NCI-H69 (cell line): ENCODE measurements around the gene DLG1.
"Not testable (repeated sequence)": the region's sequence is repeated elsewhere in the genome, so short reads cannot be mapped to it uniquely, and the experiment has no call there.

Experiments
- DNase-seq: peaks from one replicate; lab custom pipeline; 2025; lab: John Stamatoyannopoulos, UW

The DLG1 gene

DNA sequence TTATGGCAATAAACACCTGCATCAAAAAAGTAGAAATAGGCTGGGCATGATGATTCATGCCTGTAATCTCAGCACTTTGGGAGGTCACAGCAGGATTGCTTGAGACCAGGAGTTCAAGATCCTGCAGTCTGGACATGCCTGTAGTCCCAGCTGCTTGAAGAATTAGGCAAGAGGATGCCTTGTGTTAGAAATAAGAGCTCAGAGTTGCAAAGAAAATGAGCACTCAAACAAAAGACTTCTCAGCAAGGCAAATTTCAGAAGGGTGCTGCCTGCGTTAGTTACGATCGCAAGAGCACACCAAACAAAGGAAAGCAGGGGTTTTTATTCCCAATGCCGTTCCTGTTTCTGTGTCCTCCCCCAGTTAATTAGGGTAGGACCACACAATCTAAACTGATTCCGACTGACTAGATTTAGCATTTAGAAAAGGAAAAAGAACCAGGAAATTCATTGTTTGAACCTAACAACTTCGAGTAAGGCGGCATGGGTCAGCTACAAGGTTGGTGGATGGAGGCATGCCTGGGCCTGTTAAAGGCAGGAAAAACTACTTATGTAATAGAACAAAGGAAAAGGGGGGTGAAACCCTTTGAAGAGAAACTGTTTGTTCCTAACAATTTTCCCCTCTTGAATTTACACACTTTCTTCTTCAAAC is 55.5 kb downstream of the DLG1 start:
- DNase-seq: no peak

DNA sequence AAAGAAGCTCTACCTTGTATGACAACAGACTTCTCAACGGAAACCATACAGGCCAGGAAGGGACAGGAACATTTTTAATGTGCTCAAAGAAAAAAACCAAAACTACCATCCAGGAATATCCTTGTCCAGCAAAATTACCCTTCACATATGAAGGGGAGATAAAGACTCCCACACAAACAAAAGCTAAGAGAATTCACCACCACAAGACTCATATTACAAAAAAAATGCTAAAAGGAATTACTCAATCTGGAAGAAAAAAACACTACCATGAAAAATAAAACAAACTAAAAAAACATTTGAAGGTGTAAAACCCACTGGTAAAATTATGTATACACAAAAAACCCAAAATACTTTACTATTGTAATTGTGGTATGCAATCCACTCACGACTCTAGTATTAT is 57.2 kb downstream of the DLG1 start:
- DNase-seq: no peak

DNA sequence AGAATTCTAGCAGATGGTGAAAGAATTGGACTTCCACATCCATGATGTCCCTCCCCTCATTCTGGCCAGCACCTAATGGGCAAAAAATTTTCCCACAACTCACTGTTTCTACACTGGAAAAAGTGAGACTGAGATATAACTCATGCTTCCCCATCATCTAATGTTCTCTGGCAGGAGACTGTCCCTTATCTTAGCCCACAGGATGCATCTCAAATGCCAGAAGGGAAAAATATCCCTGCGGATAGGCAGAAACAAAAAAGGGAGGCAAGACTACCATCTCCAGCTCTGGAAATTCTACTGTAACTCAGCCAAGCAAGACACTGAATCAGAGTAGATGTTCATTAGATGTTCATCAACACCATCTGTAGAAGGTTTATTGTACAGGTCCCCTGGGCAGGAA is 58.6 kb downstream of the DLG1 start:
- no peak for DNase-seq

DNA sequence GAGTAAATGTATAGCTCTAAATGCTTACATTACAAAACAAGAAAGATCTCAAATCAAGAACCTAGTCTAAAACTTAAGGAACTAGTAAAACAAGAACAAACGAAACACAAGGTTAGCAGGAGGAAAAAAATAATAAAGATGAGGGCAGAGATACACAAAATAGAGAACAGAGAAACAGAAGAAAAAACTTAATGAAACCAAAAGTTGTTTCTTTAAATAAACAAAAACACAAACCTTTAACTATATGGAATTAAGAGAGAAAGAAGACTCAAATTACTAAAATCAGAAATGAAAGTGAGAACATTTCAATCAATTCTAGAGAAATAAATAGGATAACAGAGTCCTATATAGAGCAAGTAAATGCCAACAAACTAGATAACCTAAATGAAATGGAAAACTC is 59.6 kb downstream of the DLG1 start:
- no peak for DNase-seq

GRCh38 chr3:197237897-197238296 is 60.5 kb downstream of the DLG1 start:
- no peak for DNase-seq

DNA sequence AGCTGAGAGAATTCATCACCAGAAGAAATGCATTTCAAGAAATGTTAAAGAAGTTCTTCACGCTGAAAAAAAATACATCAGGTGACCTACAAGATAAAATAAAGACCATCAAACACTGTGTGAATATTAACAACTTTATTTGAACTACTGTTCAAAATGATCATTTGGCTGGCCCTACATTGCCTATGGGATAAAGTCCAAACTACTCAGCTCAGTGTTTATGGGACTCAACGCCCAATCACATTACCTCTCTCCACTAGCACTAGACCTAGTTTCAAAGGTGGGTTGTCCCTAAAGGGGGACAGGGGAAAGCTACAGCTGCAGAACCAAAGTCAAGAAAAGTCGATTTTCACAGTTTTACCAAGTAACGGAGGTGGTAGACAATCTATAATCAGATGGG is 62.0 kb downstream of the DLG1 start:
- no peak for DNase-seq

- peak; percentile 14 for DNase-seq
Observed at GRCh38 chr3:197234947-197235914, 63.2 kb downstream of the DLG1 start.

DNA sequence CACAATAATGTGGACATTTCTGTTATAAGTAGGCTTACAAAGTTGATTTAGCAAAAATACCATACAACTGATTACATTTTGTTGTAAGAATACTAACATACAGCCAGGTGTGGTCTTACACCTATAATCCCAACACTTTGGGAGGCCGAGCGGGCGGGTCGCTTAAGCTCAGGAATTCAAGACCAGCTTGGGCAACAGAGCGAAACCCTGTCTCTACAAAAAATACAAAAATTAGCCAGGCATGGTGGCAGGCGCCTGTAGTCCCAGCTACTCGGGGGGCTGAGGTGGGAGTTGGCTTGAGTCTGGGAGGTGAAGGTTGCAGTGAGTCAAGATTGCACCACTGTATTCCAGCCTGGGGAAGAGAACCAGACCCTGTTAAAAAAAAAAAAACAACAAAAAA is 67.1 kb downstream of the DLG1 start:
- no peak for DNase-seq

GRCh38 chr3:197229836-197230235 is 68.6 kb downstream of the DLG1 start:
- no peak for DNase-seq

DNA sequence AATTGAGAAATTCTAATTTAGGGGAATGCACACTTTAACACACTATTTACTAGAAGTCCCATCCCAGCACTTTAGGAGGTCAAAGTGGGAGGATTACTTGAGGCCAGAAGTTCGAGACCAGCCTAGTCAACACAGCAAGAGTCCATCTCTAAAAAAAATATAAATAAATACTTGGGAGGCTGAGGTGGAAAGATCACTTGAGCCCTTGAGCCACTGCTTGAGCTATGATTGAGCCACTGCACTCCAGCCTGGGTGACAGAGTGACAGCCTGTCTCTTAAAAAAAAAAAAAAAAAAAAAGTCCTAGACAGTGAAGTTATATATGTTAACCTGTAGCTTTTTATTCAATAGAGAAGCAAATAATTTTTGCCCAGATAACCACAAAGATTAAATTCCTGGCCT is 69.2 kb downstream of the DLG1 start:
- DNase-seq: no peak

DNA sequence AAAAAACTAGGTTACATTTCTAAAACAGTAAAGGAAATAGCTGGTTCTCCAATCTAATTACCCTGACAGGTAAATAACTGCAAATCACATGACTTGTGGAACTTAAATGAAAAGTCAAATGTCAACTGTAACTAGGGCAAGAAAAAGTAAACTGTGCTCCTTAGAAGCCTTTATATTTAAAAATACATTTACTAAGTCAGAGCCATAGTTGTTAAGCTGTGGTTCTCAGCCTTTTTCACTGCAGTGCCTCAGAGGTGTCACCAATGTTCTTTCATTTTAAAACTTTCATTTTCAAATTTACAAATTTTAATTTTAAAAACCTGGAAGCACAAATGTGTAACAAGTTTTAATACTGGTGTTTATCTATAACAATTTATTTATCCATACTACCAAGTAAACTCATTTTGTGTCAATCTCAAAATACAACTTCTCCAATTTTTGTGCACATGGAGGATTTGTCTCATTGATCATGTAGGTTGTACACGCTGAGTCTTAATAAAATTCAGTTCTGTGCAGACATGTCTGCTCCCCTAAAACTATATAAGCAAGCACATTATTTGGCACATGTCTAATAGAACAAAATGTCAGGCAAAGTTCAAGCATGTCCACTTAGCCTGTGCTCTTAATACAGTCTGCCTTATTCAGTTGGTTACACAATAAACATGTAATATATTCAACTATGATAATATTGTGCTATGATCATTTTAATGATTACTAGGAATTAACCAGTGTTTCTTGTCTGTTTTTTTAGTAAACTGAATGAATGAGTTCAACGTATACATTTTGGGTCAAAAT is 70.4 kb downstream of the DLG1 start:
- no peak for DNase-seq

- peak; percentile 46 for DNase-seq
Observed at GRCh38 chr3:197226179-197226578, 72.2 kb downstream of the DLG1 start.

- DNase-seq: no peak
Observed at GRCh38 chr3:197225579-197225978, 72.8 kb downstream of the DLG1 start.

- peak; percentile 73 for DNase-seq
Observed at GRCh38 chr3:197224034-197224444, 74.4 kb downstream of the DLG1 start.

DNA sequence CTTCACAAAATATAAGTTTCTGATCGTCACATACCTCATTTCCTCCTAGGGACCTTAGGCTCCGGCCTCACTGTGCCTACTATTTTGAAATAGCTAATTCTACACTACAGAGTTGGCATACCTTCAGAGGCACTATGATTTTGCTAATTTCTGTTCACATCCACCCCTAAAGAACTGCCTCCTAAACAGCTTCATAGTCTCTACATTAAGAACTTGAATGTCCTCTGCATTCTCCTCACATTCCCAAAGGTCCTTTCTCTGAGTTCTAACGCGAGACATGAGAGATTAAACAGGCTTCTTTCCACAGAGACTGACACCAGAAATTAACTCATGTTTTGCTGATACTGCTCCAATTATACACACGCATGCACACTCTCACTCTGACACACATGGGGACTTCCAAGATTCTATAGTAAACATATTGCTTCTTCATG is 75.5 kb downstream of the DLG1 start:
- DNase-seq: no peak

DNA sequence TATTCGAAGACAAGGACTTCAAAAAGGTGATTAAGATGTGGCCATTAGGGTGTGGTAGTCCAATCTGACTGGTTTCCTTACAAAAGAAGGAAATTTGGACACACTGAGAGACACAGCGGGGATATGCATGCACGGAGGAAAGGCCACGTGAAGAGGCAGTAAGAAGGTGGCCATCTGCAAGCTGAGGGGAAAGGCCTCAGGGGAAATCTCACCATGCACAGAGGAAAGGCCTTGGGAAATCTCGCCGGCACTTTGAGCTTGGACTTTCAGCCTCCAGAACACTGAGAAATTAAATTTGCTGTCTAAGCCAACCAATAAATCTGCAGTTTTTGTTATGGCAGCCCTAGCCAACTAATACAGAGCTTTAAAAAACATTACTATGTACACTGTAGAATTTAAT is 78.8 kb downstream of the DLG1 start:
- DNase-seq: peak; percentile 15

DNA sequence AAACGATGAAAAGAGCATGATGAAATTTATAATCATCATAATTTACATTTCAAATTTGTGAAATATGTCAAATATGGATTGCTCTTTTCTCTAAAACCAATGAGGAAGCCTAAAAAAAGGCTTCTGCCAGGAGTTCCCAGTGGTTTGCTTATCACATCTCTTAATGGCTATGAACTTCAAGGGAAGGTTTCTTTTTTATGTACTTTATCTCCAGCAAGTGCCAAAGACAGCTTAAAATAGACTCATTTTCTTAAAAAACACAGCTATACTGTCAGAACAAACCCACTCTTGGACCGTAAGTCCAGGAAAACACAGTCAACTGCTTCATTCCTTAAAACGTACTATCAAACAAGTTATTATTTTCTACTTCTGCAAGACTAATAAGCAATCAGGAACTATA is 80.2 kb downstream of the DLG1 start:
- DNase-seq: no peak

DNA sequence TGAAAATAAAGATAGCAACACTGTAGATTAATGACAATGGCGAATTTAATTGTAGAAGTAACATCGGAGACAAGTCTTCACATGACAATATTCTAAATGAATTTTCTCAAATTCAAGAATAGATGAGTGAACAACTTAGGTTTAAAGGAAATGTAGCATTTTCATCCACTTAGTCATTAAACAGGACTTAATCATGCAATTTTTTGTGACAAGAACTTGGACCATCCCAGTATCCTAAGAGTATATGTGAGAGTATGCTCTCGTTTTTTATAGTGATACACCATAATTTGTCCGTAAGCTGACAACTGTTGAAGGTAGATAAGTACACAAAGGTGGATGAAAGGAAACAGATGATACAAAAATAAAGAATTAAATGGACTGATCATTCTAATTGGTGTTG is 81.5 kb downstream of the DLG1 start:
- no peak for DNase-seq

DNA sequence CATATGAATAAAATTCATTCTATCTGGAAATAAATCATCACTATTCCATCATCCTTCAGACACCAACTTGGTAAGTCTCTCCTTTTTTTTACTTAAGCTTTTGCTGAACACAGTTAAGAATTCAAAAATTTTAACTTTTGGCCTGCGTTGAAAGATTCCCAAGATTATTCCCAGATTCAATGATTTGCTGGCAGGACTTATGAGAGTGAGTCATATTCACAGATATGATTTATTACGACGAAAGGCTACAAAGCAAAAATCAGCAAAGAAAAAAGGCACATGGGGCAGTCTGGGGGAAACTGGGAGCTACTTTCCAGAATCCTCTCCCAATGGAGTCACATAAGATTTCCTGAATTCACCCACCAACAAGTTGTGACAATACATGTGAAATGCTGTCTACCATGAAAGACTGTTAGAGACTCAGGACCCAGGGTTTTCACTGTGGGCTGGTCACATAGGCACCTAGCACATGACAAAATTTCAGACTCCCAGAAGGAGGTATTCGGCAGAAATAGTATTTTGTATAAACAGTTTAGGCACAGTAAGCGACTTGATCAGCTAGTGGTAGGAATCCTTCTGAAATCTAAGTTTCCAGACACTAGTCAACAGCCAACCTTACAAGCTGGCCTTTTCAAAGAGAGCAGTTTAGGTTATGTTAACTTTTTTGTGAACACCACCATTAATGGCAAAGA is 82.1 kb downstream of the DLG1 start:
- DNase-seq: no peak

GRCh38 chr3:197212290-197212689 is 86.1 kb downstream of the DLG1 start:
- no peak for DNase-seq

DNA sequence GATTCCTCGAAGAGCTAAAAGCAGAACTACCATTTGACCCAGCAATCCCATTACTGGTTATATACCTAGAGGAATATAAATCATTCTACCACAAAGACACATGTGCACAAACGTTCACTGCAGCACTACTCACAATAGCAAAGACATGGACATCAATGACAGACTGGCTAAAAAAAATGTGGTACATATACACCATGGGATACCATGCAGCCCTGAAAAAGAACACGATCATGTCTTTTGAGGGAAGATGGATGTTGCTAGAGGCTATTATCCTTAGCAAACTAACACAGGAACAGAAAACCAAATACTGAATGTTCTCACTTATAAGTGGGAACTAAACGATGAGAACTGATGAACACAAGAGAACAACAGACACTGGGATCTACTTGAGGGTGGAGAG is 86.7 kb downstream of the DLG1 start:
- DNase-seq: not testable (repeated sequence)
